NCI-H748 (cell line): ENCODE results near the gene EBF4.
"Not testable (repeated sequence)": the region's sequence is repeated elsewhere in the genome, so short reads cannot be mapped to it uniquely, and the experiment has no call there.

Experiments used
- DNase-seq: peaks from one replicate; lab custom pipeline; 2025; ENCODE audit not compliant: unreplicated experiment; lab: John Stamatoyannopoulos, UW

The EBF4 gene

GRCh38 chr20:2755451-2756055 lies 63.0 kb downstream of the EBF4 start:
- DNase-seq: no peak

DNA sequence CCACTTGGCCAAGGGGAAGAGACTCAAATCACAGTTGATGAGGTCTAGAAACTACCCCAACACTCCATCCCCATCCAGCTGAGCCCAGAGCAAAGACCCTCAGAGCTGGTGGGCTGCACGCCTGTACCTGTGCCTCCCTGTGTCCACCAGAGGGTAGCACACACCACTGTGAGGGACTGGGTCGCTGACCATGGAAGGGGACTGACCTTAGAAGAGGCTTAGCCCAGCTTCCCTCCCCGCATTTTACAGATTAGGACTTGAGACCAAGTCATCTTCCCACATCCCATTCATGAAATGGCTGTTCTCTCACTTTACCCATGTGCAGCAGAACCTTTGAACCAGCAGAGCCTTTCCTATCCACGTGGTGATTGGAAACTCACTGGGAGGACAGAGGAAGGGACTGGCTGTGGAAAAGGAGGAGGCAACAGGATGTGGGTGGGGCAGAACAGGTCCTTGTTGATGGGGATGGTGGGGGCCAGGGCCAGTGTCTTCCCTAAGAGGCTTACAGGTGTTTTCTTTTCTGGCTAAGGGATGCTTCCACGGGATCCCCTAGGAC lies 63.6 kb downstream of the EBF4 start:
- peak; percentile 52 for DNase-seq

DNA sequence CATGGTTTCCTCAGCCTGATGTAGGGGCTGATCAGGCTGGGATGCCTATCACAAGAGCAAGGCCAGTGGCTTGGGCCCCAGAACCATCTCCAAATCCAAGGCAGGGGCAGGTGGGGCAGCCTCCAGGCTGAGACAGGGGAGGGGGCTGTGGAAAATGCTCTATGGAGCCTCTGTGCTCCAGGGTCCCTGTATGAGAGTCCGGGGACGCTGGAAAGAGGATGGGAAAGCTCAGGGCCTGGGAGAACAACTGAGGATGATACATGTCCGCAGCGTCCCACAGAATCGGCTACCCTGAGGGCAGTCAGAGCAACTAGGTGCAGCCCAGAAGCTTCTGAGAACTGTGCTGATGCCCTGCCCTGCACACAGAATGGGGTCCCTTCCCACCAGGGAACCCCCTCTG lies 64.4 kb downstream of the EBF4 start:
- DNase-seq: no peak

DNA sequence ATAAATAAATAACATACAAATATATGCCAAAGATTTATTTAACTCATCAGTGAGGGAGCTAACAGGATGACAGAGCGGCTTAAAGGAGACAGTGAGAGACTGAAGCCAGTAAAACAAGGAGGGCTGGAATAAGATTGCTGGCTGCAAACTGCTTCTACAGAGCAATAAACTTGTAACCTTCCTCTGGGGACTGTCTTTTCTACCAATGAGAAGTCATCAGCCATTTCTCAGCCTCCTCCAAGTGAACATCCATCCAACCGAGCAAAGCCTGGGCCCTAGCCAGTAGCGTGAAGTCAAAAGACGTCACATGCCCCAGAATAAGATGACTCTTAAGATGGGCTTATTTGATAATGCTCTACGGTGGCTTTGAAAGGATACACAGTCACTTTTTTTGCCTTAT lies 65.4 kb downstream of the EBF4 start:
- no peak for DNase-seq

GRCh38 chr20:2759143-2759542 lies 66.6 kb downstream of the EBF4 start:
- DNase-seq: no peak

- no peak for DNase-seq
Measured at GRCh38 chr20:2759603-2760296, 67.2 kb downstream of the EBF4 start.

DNA sequence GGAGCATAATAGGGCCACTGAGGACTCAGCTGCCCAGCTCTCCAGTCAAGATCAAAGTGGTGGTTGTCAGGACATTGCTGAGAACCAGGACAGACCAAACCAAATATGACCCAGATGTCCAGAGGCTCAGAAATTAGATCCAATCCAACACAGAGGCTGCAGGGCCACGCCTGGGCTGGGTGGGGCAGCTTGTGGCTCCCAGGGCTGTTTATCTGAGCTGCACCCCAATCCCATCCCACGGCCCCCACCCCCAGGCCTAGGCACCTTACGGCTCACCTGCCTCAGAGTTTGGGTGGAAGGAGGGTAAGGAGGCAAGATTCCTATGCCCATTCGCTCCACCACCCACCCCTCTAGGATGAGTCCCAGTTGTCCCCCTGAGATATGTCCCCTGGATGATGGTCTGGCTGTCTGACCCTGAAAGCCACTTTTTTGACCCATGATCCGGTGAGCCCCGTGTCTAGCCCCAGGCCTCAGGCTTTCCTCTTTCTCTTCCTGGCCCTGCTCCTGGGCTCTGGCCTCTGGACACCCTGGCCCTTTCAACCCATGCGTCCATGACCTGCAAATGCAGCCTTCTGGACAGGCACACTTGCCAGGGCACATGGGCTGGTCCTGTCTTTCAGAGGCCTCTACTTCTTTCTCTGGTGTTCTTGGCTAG lies 67.8 kb downstream of the EBF4 start:
- DNase-seq: no peak

DNA sequence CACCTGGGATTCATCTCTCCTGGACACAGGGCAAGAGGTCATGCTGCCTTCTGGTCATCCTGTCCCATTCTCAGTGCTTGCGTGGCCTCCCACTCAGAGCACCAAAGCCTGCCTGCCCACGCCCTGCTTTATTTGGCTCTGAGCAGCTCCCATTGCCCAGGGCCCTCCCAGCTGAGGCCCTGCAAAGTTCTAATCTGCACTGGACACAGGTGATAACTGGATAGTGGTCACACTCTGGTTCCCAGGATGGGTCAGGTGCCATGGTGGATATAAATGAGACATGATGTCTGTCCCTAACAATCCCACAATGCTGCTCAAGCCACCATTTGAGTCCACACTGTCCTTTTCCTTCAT lies 68.3 kb downstream of the EBF4 start:
- no peak for DNase-seq

DNA sequence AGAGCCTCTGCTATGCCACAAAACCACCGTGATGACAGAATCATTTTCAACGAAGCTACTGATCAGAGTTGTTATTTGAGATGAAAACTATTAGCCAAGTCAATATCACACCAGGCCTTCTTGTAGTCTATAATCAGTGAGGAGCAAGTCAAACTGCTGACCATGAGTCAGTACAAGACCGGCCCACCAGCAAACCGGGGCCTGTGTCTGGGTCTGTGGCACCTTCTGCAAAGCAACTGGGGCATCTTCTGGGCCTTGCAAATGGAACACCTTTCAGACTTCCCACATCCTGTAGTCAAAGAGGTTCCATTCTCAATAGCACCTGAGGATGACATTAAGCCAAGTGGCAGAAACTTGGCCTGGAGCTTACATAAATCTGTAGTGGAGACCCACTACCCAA lies 69.3 kb downstream of the EBF4 start:
- DNase-seq: no peak

- DNase-seq: peak; percentile 41
Measured at GRCh38 chr20:2762578-2763131, 70.1 kb downstream of the EBF4 start.

GRCh38 chr20:2763186-2763585 lies 70.6 kb downstream of the EBF4 start:
- no peak for DNase-seq

- DNase-seq: no peak
Measured at GRCh38 chr20:2767768-2768631, 75.4 kb downstream of the EBF4 start.

DNA sequence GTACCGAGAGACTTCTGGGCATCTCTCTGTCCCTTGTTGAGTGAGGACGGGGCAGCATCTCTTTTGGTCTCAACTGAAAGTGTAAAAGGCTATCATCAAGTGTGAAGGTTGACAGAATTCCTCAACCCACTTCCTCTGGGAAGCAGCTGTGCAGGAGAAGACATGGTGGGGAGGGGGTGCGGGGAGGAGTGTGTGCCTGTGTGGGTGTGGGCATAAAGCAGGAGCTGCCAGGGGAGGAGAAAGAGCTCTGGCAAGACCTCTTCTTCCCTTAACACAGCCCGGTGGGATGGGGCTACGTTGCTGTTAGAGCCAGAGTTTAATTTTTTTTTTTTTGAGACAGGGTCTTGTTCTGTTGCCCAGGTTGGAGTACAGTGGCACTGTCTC lies 76.0 kb downstream of the EBF4 start:
- no peak for DNase-seq

- DNase-seq: not testable (repeated sequence)
Measured at GRCh38 chr20:2770091-2770490, 77.5 kb downstream of the EBF4 start.

DNA sequence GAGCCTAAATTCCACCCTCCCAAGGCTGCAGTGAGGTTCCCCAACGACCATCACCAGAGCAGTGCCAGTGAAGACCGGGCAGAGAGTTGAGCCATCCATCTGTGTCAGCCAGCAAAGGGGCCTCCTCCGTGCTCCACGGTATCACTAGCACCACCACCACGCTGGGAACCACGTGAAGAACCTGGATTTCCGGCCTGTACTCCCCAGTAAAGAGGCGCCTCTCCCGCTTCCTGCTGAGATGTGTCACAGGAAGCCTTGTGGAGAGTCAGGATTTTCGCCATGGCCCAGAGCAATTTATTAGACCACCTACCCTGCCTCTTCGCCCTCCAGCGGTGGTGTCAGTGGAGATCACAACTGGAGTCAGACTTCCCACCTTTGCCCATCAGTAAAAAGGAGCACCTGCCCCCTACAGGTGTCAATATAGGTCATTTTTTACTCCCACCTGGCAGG lies 79.1 kb downstream of the EBF4 start:
- DNase-seq: no peak

- DNase-seq: no peak
Measured at GRCh38 chr20:2773812-2774211, 81.2 kb downstream of the EBF4 start.

DNA sequence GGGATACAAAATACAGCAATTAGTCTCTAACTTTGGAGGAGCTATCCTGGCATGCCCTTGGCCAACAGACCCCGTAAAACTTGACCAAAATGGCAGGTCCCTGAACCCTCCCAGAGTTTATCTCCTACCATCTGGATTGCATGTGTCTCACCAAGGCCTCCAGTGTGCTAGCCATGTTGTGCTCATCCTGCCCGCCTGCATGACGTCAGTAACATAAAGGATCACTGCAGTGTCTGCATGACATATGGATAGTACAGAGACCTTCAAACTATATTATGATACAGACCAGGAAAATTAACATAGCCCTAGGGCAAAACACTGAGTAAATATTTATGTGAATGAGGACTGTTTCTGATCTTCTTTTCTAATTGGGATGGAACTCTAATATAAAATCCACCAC lies 82.6 kb downstream of the EBF4 start:
- no peak for DNase-seq

DNA sequence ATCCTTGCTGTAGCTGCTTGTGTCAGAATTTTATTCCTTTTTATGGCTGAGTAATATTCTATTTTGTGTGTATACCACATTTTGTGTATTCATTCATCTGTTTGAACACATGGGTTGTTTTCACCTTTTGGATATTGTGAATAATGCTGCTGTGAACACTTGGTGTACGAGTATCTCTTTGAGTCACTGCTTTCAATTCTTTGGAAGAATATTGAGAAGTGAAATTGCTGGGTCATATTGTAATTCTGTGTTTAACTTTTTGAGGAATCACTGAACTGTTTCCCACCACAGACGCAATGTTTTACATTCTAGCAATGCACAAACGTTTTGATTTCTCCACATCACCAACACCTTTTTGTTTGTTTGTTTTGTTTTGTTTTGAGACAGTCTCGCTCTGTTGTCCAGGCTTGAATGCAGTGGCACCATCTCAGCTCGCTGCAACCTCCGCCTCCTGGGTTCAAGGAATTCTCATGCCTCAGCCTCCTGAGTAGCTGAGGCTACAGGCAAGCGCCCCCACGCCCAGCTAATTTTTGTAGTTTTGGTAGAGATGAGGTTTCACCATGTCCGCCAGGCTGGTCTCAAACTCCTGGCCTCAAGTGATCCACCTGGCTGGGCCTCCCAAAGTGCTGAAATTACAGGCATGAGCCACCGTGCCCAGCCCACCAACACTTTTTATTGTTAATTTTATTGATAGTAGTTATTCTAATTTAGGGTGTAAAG lies 86.2 kb downstream of the EBF4 start:
- no peak for DNase-seq

GRCh38 chr20:2780948-2781347 lies 88.4 kb downstream of the EBF4 start:
- DNase-seq: no peak

GRCh38 chr20:2783908-2784566 lies 91.5 kb downstream of the EBF4 start:
- DNase-seq: no peak
